Adipocyte (in vitro differentiated cells): Measurements from ENCODE around the gene BAX.
"Not testable (repeated sequence)": the region's sequence is repeated elsewhere in the genome, so short reads cannot be mapped to it uniquely, and the experiment has no call there.

Source experiments
- DNase-seq: peaks from one replicate; pipeline ENCODE4 v3.0.0-alpha.2; 2015; ENCODE audit warnings: low read depth
- H3K27me3 ChIP-seq: replicated peaks from 2 replicates; pipeline ENCODE4 v1.7.0; 2013; ENCODE audit warnings: mild to moderate bottlenecking, low read length, moderate library complexity; ENCODE audit not compliant: control insufficient read depth, insufficient read depth
- H3K36me3 ChIP-seq: 2 replicates; pipeline ENCODE4 v1.7.0; 2013; ENCODE audit warnings: low read length, mild to moderate bottlenecking, moderate library complexity; ENCODE audit not compliant: control insufficient read depth, insufficient read depth, severe bottlenecking
- H3K4me1 ChIP-seq: 2 replicates; pipeline ENCODE4 v1.7.0; 2013; ENCODE audit warnings: mild to moderate bottlenecking, low read length, moderate library complexity; ENCODE audit not compliant: control insufficient read depth, insufficient read depth
- H3K4me3 ChIP-seq: 2 replicates; pipeline ENCODE4 v1.7.0; 2013; ENCODE audit warnings: mild to moderate bottlenecking, low read length, moderate library complexity
- H3K9ac ChIP-seq: 2 replicates; pipeline ENCODE4 v1.7.0; 2013; ENCODE audit warnings: mild to moderate bottlenecking, low read length, moderate library complexity
- H3K9me3 ChIP-seq: 2 replicates; pipeline ENCODE4 v1.7.0; 2013; ENCODE audit warnings: mild to moderate bottlenecking, low read length, moderate library complexity; ENCODE audit not compliant: control insufficient read depth

The BAX gene

DNA sequence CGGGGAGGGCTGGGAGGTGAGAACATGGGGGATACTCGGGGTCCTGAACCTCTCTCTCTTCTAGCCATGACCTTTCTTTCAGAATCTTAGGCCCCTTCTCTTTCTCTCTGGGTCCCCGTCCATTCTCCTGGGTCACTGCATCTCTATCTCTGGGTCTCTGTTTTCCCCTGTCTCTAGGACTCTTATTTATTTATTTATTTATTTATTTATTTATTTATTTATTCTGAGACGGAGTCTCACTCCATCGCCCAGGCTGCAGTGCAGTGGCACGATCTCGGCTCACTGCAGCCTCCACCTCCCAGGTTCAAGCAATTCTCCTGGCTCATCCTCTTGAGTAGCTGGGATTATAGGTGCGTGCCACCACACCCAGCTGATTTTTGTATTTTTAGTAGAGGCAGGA, 35.4 kb upstream of the BAX start:
- peaks cover 59% of the 10 kb centered on the region for H3K36me3 ChIP-seq
- H3K9me3 ChIP-seq, DNase-seq, H3K4me3 ChIP-seq, H3K4me1 ChIP-seq, H3K9ac ChIP-seq, H3K27me3 ChIP-seq: not testable (repeated sequence)

DNA sequence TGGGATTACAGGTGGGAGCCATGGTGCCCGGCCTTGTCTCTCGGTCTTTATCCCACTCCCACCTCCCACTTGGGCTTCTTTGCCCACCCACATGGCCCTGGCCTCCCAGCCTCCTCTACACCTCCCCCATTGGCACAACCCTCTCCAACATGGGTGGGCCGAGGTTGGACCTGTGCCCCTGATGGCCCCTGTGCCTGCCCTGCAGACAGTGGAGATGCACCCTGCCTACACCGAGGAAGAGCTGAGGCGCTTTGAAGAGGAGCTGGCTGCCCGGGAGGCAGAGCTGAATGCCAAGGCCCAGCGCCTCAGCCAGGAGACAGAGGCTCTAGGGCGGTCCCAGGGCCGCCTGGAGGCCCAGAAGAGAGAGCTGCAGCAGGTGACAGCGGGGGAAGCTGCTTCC, 33.7 kb upstream of the BAX start:
- Histone ChIP-seq H3K36me3 (peaks cover 46% of the 10 kb centered on the region), H3K9ac (no peak overlapping the region), H3K9me3 (no peaks in the 10 kb centered on the region), H3K4me1 (no peaks in the 10 kb centered on the region), H3K27me3 (no peaks in the 10 kb centered on the region), H3K4me3 (no peak overlapping the region)
- no peak for DNase-seq

DNA sequence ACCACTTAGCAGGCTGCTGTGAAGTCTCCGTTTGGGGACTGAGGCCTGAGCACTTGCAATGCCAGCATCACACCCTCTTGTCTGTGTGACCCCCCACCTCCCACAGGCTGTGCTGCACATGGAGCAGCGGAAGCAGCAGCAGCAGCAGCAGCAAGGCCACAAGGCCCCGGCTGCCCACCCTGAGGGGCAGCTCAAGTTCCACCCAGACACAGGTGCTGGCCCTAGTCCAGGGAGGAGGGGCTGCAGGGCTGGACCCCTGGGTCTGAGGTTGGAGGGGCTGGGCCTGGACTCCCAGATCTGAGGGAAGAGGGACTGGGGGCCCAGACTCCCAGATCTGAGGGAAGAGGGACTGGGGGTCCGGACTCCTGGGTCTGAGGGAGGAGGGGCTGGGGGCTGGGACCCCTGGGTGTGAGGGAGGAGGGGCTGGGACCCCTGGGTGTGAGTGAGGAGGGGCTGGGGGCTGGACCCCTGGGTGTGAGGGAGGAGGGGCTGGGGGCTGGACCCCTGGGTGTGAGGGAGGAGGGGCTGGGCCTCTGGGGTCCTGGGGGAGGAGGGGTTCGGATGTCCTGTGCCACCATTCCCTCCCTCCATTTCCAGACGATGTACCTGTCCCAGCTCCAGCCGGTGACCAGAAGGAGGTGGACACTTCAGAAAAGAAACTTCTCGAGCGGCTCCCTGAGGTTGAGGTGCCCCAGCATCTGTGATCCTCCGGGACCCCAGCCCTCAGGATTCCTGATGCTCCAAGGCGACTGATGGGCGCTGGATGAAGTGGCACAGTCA, 32.8 kb upstream of the BAX start:
- Histone ChIP-seq H3K4me1 (peaks cover 8% of the 10 kb centered on the region), H3K9ac (no peak overlapping the region), H3K36me3 (peaks cover 42% of the 10 kb centered on the region), H3K9me3 (no peaks in the 10 kb centered on the region), H3K27me3 (no peaks in the 10 kb centered on the region), H3K4me3 (no peak overlapping the region)
- no peak for DNase-seq

DNA sequence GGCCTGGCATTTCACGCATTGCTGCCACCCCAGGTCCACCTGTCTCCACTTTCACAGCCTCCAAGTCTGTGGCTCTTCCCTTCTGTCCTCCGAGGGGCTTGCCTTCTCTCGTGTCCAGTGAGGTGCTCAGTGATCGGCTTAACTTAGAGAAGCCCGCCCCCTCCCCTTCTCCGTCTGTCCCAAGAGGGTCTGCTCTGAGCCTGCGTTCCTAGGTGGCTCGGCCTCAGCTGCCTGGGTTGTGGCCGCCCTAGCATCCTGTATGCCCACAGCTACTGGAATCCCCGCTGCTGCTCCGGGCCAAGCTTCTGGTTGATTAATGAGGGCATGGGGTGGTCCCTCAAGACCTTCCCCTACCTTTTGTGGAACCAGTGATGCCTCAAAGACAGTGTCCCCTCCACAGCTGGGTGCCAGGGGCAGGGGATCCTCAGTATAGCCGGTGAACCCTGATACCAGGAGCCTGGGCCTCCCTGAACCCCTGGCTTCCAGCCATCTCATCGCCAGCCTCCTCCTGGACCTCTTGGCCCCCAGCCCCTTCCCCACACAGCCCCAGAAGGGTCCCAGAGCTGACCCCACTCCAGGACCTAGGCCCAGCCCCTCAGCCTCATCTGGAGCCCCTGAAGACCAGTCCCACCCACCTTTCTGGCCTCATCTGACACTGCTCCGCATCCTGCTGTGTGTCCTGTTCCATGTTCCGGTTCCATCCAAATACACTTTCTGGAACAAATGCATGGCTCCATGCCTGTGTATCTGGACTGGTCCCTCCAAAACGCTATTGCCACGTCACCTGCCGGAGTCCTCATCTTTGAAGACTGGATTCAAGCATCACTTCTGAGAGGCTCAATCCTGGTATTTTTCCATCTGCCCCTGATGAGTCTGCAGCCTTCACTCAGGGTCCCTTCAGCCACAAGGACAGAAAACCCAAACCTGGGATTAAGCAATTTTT, 31.9 kb upstream of the BAX start:
- DNase-seq = no peak
- Histone ChIP-seq H3K9ac (no peak overlapping the region), H3K36me3 (peaks cover 39% of the 10 kb centered on the region), H3K4me1 (peaks cover 12% of the 10 kb centered on the region), H3K4me3 (no peak overlapping the region), H3K27me3 (no peaks in the 10 kb centered on the region), H3K9me3 (no peaks in the 10 kb centered on the region)

DNA sequence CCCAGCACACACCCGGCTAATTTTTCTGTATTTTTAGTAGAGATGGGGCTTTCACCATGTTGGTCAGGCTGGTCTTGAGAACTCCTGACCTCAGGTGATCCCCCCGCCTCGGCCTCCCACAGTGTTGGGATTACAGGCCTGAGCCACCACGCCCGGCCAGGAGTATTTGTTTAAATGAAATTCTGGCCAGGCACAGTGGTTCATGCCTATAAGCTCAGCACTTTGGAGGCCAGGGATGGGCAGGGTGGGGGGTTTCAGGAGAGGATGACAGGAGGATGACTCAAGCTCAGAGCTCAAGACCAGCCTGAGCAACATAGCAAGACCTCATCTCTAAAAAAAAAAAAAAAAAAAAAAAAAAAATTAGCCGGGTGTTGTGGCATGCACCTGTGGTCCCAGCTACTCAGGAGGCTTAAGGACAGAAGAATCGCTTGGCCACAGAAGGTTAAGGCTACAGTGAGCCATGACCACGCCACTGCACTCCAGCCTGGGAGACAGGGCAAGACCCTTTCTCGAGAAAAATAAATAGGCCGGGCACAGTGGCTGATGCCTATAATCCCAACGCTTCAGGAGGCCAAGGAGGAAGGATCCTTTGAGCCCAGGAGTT, 29.3 kb upstream of the BAX start:
- Histone ChIP-seq H3K4me3 (no peak overlapping the region), H3K9me3 (no peaks in the 10 kb centered on the region), H3K36me3 (peaks cover 18% of the 10 kb centered on the region), H3K4me1 (peaks cover 12% of the 10 kb centered on the region), H3K9ac (no peak overlapping the region), H3K27me3 (no peaks in the 10 kb centered on the region)
- peak; percentile 40 for DNase-seq

DNA sequence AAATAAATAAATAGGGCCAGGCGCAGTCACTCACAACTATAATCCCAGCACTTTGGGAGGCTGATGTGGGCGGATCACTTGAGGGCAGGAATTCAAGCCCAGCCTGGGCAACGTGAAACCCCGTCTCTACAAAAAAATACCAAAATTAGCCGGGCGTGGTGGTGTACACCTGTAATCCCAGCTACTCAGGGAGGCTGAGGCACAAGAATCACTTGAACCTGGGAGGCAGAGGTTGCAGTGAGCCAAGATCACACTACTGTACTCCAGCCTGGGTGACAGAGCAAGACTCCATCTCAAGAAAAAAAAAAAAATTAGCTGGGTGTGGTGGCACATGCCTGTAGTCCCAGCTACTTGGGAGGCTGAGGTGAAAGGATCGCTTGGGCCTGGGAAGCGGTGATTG, 28.8 kb upstream of the BAX start:
- Histone ChIP-seq H3K36me3 (peaks cover 13% of the 10 kb centered on the region), H3K4me1 (peaks cover 12% of the 10 kb centered on the region)
- not testable (repeated sequence) for H3K4me3 ChIP-seq, H3K9me3 ChIP-seq, H3K27me3 ChIP-seq, DNase-seq, H3K9ac ChIP-seq

DNA sequence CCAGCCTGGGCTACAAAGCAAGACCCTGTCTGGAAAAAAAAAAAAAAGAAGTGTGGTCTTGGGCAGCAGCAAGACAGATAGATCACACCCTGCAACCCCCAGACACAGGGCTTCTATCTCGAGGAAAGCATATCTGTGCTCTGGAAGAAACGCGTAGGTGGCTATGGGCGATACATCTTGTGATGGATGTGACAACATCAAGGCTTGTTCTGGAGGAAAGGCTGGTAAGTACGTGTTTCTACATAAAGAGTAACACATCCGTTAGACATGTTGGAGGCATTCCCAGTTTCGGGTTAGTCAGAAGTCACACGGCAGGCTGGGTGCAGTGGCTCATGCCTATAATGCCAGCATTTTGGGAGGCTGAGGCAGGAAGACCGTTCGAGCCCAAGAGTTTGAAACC, 27.8 kb upstream of the BAX start:
- H3K4me1 ChIP-seq = peaks cover 12% of the 10 kb centered on the region
- no peak overlapping the region for H3K9ac ChIP-seq
- DNase-seq = peak; percentile 93
- H3K9me3 ChIP-seq = no peaks in the 10 kb centered on the region
- H3K27me3 ChIP-seq = no peaks in the 10 kb centered on the region
- no peak overlapping the region for H3K4me3 ChIP-seq
- H3K36me3 ChIP-seq = peaks cover 5% of the 10 kb centered on the region

DNA sequence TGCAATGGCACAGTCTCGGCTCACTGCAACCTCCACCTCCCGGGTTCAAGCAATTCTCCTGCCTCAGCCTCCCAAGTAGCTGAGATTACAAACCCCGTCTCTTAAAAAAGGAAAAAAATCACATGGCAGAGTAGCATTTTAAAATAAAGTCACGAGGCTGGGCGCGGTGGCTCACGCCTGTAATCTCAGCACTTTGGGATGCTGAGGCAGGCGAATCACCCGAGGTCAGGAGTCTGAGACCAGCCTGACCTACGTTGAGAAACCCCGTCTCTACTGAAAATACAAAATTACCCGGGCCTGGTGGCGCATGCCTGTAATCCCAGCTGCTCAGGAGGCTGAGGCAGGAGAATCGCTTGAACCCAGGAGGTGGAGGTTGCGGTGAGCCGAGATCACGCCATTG, 27.0 kb upstream of the BAX start:
- H3K4me3 ChIP-seq, H3K9ac ChIP-seq: not testable (repeated sequence)

DNA sequence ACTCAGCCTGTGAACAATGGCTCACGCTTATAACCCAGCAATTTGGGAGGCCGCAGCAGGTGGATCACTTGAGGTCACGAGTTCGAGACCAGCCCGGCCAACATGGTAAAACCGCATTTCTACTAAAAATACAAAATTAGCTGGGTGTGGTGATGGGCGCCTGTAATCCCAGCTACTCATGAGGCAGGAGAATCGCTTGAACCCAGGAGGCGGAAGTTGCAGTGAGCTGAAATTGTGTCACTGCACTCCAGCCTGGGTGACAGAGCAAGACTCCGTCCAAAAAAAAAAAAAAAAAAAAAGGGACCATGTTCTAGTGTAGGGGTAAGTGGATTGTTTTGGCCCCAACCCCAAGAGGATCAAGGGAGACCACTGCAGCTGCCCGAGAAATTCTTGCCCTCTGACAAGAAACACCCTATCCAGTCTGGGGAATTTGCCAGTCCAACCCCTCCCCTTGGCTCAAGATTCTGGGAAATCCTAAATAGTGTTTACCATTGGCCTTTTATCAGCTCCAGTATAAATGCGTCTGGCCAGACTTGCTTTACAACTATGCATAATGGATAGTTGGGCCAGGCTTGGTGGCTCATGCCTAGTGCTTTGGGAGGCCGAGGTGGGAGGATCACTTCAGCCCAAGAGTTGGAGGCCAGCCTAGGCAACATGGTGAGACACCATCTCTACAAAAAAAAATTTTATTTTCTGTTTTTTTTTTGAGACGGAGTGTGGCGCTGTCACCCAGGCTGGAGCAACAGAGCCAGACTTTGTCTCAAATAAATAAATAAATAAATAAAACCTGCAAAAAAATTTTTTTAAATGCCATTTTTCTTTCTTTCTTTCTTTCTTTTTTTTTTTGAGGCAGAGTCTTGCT, 26.3 kb upstream of the BAX start:
- Histone ChIP-seq H3K4me1 (peaks cover 14% of the 10 kb centered on the region), H3K4me3 (no peak overlapping the region), H3K9me3 (no peaks in the 10 kb centered on the region), H3K36me3 (no peaks in the 10 kb centered on the region), H3K9ac (no peak overlapping the region), H3K27me3 (peaks cover 7% of the 10 kb centered on the region)
- no peak for DNase-seq

More for the DNA sequence above, 27.0 kb upstream of the BAX start:
- DNase-seq, H3K36me3 ChIP-seq, H3K9me3 ChIP-seq, H3K27me3 ChIP-seq: not testable (repeated sequence)
- H3K4me1 ChIP-seq = peaks cover 12% of the 10 kb centered on the region

DNA sequence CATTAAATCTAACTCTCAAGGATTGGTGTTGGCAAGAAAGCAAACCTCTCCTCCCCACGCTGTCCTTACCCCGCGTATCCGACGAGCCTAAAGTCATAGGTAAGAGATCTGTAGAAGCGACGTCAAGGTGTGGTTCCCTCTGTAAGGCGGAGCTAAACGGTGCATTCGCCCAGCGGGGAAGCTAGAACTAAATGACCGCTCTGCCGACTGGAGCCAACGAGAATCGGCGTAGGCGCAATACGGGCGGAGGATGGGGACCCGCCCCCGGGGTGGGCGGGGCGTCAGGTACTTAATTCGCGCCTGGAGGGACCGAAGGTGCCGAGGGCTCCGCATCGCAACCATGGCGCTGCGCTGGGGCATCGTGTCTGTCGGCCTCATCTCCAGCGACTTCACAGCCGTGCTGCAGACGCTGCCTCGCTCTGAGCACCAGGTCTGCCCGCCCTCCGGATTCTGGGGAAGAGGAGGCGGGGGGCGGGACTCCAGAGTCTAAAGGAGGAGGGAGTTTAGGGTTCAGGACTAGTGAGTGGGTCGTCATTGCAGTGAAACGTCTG, 21.2 kb upstream of the BAX start, which contains the start of gene DHDH:
Gene DHDH, plus strand, starts transcription at position 318 of the 551 bp plus-strand sequence. Its CDS starts 23 bp downstream, at position 341.
- peaks cover 14% of the 10 kb centered on the region for H3K27me3 ChIP-seq
- H3K9me3 ChIP-seq = no peaks in the 10 kb centered on the region
- peaks cover 3% of the 10 kb centered on the region for H3K4me1 ChIP-seq
- H3K9ac ChIP-seq = no peak within 1 kb of the TSS
- peak; percentile 80 for DNase-seq
- H3K36me3 ChIP-seq = no peaks in the 10 kb centered on the region
- peak within 1 kb of the TSS; percentile 74 for H3K4me3 ChIP-seq
